Medulla oblongata (tissue), 1 donor: ENCODE measurements around the gene MEI1.
"Not testable (repeated sequence)": the region's sequence is repeated elsewhere in the genome, so short reads cannot be mapped to it uniquely, and the experiment has no call there.

ENCODE experiments used
- DNase-seq: peaks from one replicate; pipeline ENCODE4 v3.0.0-alpha.2; 2015; ENCODE audit errors: extremely low spot score

The MEI1 gene

GRCh38 chr22:41681616-41682015, 17.7 kb upstream of the MEI1 start:
- DNase-seq: no peak

GRCh38 chr22:41682033-41682807, 17.1 kb upstream of the MEI1 start:
- DNase-seq: peak; percentile 83

GRCh38 chr22:41683052-41683451, 16.3 kb upstream of the MEI1 start:
- DNase-seq: no peak

GRCh38 chr22:41683616-41684015, 15.7 kb upstream of the MEI1 start:
- no peak for DNase-seq

GRCh38 chr22:41684194-41684593, 15.1 kb upstream of the MEI1 start:
- DNase-seq: no peak

GRCh38 chr22:41686890-41687289, 12.4 kb upstream of the MEI1 start:
- not testable (repeated sequence) for DNase-seq

- peak; percentile 28 for DNase-seq
These were observed 11.4 kb upstream of the MEI1 start for GRCh38 chr22:41687901-41688364.

- DNase-seq: peak; percentile 92
These were observed 10.7 kb upstream of the MEI1 start, which contains the start of gene SNU13 for GRCh38 chr22:41688365-41689211. TSS of gene SNU13 (minus strand) at chr22:41688867. CDS start at chr22:41688796, 71 bp downstream.

- no peak for DNase-seq
These were observed 8.8 kb upstream of the MEI1 start for GRCh38 chr22:41690476-41690875.

- no peak for DNase-seq
These were observed 4.1 kb upstream of the MEI1 start for GRCh38 chr22:41695211-41695610.

GRCh38 chr22:41696703-41697102, 2.6 kb upstream of the MEI1 start:
- DNase-seq: no peak

- peak; percentile 95 for DNase-seq
These were observed 2.1 kb upstream of the MEI1 start for GRCh38 chr22:41697126-41697775.

GRCh38 chr22:41700108-41700364, 733 bp downstream of the MEI1 start:
- DNase-seq: no peak

GRCh38 chr22:41702763-41703162, 3.5 kb downstream of the MEI1 start:
- DNase-seq: no peak

GRCh38 chr22:41709341-41709740, 10.0 kb downstream of the MEI1 start:
- no peak for DNase-seq

- no peak for DNase-seq
These were observed 13.7 kb downstream of the MEI1 start for GRCh38 chr22:41713004-41713403.

GRCh38 chr22:41722496-41722895, 23.2 kb downstream of the MEI1 start:
- no peak for DNase-seq

- no peak for DNase-seq
These were observed 26.3 kb downstream of the MEI1 start for GRCh38 chr22:41725510-41726110.

- no peak for DNase-seq
These were observed 32.3 kb downstream of the MEI1 start for GRCh38 chr22:41731609-41732008.

- DNase-seq: no peak
These were observed 32.9 kb downstream of the MEI1 start for GRCh38 chr22:41732096-41732772.

GRCh38 chr22:41733241-41733640, 33.9 kb downstream of the MEI1 start:
- not testable (repeated sequence) for DNase-seq
